Common myeloid progenitor, CD34-positive (primary cell): ENCODE measurements around the gene TNFSF13. TPM values are rescaled to one million over a fixed set of nuclear protein-coding genes. Genes with fewer than 3 reads are reported as not detected.

Experiments
- CTCF ChIA-PET: fragments of 350-600 bp; sonication (Branson Sonifier 250); formaldehyde crosslinking; loops from one replicate; lab custom pipeline; 2021; ENCODE audit warnings: antibody characterized with exemption; lab: Charles Lee
- POLR2A ChIA-PET: fragments of 350-600 bp; sonication (Branson Sonifier 250); formaldehyde crosslinking; loops from one replicate; lab custom pipeline; 2021; ENCODE audit warnings: antibody characterized with exemption; lab: Charles Lee
- DNase-seq, 3 donors: peaks; one replicate each; pipeline versions ENCODE4 v3.0.0 to v3.0.0-alpha.2; 2013
- H3K27ac ChIP-seq, 2 experiments: 1 replicate in 1 of 2; 2 replicates in 1 of 2; pipeline ENCODE4 v1.7.0; 2013; ENCODE audit warnings: inconsistent platforms in 2 of 2, low read length in 2 of 2, mild to moderate bottlenecking in 2 of 2, low read depth in 1 of 2, moderate library complexity in 1 of 2; ENCODE audit not compliant: severe bottlenecking in 2 of 2, insufficient read depth in 1 of 2, poor library complexity in 1 of 2
- H3K27me3 ChIP-seq, 5 experiments: replicated peaks in 2 of 5; 1 replicate in 3 of 5; 2 replicates in 2 of 5; pipeline versions ENCODE4 v1.6.1 to v1.7.0; 2013; ENCODE audit warnings: low read length in 4 of 5, mild to moderate bottlenecking in 2 of 5, moderate library complexity in 2 of 5, inconsistent platforms in 1 of 5; ENCODE audit not compliant: insufficient read depth in 5 of 5, control insufficient read depth in 4 of 5
- H3K36me3 ChIP-seq, 4 experiments: 1 replicate in 2 of 4; 2 replicates in 2 of 4; pipeline versions ENCODE4 v1.6.1 to v1.7.0; 2013; ENCODE audit warnings: low read length in 3 of 4, control low read depth in 1 of 4, mild to moderate bottlenecking in 1 of 4; ENCODE audit not compliant: control insufficient read depth in 4 of 4, insufficient read depth in 4 of 4
- H3K4me1 ChIP-seq, 4 experiments: 1 replicate in 3 of 4; 2 replicates in 1 of 4; pipeline versions ENCODE4 v1.6.1 to v1.7.1; 2013; ENCODE audit warnings: low read length in 3 of 4, mild to moderate bottlenecking in 3 of 4, control low read depth in 1 of 4, inconsistent platforms in 1 of 4, moderate library complexity in 1 of 4; ENCODE audit not compliant: control insufficient read depth in 4 of 4, insufficient read depth in 4 of 4; ENCODE audit errors: control extremely low read depth in 1 of 4
- H3K4me3 ChIP-seq, 7 experiments: 1 replicate in 4 of 7; 2 replicates in 3 of 7; pipeline versions ENCODE4 v1.5.1 to v1.7.0; 2013; ENCODE audit warnings: mild to moderate bottlenecking in 7 of 7, low read length in 6 of 7, moderate library complexity in 6 of 7, inconsistent platforms in 2 of 7, low read depth in 2 of 7, control low read depth in 1 of 7; ENCODE audit not compliant: insufficient read depth in 4 of 7, control insufficient read depth in 1 of 7; ENCODE audit errors: extremely low read depth in 1 of 7
- H3K9me3 ChIP-seq, 5 experiments: 1 replicate in 4 of 5; 2 replicates in 1 of 5; pipeline versions ENCODE4 v1.6.1 to v1.7.1; 2013; ENCODE audit warnings: low read length in 4 of 5, mild to moderate bottlenecking in 2 of 5, inconsistent platforms in 1 of 5, low read depth in 1 of 5, moderate library complexity in 1 of 5; ENCODE audit not compliant: control insufficient read depth in 4 of 5, insufficient read depth in 2 of 5; ENCODE audit errors: control extremely low read depth in 1 of 5
- WGBS: methylation state at CpG from one replicate; pipeline ENCODE4 v1.1.5; 2013; ENCODE audit not compliant: insufficient coverage; 5-methylcytosine and 5-hydroxymethylcytosine counted together
- polyA plus RNA-seq: library from polyadenylated mRNA; unstranded; fragments of 120-200 nt; gene quantifications from one replicate; pipeline ENCODE4 v1.2.1, GENCODE V29; 2013

TNFSF13 gene
- polyA plus RNA-seq: 30.5 TPM

GRCh38 chr17:7558544-7559319, at the start of gene TNFSF13:
TSS of gene TNFSF13 (plus strand) at chr17:7558750. CDS start at chr17:7559040, 290 bp downstream.
- H3K4me3 ChIP-seq: peak within 1 kb of the TSS; percentile 2 to 84 (median 74)
- WGBS: 0% methylated on average over 13 of the region's 16 CpGs
- H3K9me3 ChIP-seq: no peaks in the 10 kb centered on the region
- peaks cover 13 to 79% (median 67%) of the 10 kb centered on the region in 4 experiments for H3K4me1 ChIP-seq
- CTCF ChIA-PET: interaction anchor here (0.7 to 21.7 kb wide), 5 partner anchors 11 to 55 kb away, joined by 3 to 515 read pairs (median 18); no protein-coding TSS in a partner anchor
- POLR2A ChIA-PET: interaction anchor here (0.6 to 5.4 kb wide), 6 partner anchors 9 to 191 kb away, joined by 3 to 45 read pairs (median 6); partner anchors contain the start of genes POLR2A, TMEM102 and TNFSF12
- DNase-seq: peak in 2 of 3 donors; percentile 84 to 87
- peaks cover 0 to 8% (median 0%) of the 10 kb centered on the region in 4 experiments for H3K36me3 ChIP-seq
- peak within 1 kb of the TSS; percentile 70 to 87 for H3K27ac ChIP-seq
- H3K27me3 ChIP-seq: no peaks in the 10 kb centered on the region

GRCh38 chr17:7508846-7509245, 49.7 kb upstream of the TNFSF13 start:
- DNase-seq: no peak
- Histone ChIP-seq H3K4me3 (no peak overlapping the region), H3K36me3 (peaks cover 23 to 90% (median 67%) of the 10 kb centered on the region in 4 experiments), H3K4me1 (no peaks in the 10 kb centered on the region), H3K27me3 (no peaks in the 10 kb centered on the region), H3K27ac (no peak overlapping the region), H3K9me3 (no peaks in the 10 kb centered on the region)
- CTCF ChIA-PET: interaction anchor here (0.6 to 18.4 kb wide), 5 partner anchors 10 to 154 kb away, joined by 3 to 515 read pairs (median 5); partner anchors contain the start of genes SENP3, TMEM95, TNFSF12 and TNFSF13
- WGBS: 100% methylated on average over 6 of the region's 9 CpGs
- POLR2A ChIA-PET: interaction anchor here (1.9 kb wide), 1 partner anchor 52 kb away, joined by 4 read pairs; no protein-coding TSS in a partner anchor

- no peak overlapping the region for H3K27ac ChIP-seq
- H3K4me1 ChIP-seq: no peaks in the 10 kb centered on the region
- no peaks in the 10 kb centered on the region for H3K27me3 ChIP-seq
- no peak for DNase-seq
- H3K4me3 ChIP-seq: no peak overlapping the region
- POLR2A ChIA-PET: no interaction called here
- peaks cover 21 to 89% (median 70%) of the 10 kb centered on the region in 4 experiments for H3K36me3 ChIP-seq
- 92% methylated on average over 4 of the region's 5 CpGs for WGBS
- CTCF ChIA-PET: interaction anchor here (1.6 to 18.4 kb wide), 2 partner anchors 8 to 43 kb away, joined by 5 to 515 read pairs; partner anchors contain the start of genes SENP3, TNFSF12 and TNFSF13
- H3K9me3 ChIP-seq: no peaks in the 10 kb centered on the region
Observed at GRCh38 chr17:7509937-7510336, 48.6 kb upstream of the TNFSF13 start.

- Histone ChIP-seq H3K9me3 (no peaks in the 10 kb centered on the region), H3K4me1 (peaks cover 0 to 3% (median 0%) of the 10 kb centered on the region in 4 experiments), H3K36me3 (peaks cover 20 to 81% (median 67%) of the 10 kb centered on the region in 4 experiments), H3K4me3 (no peak overlapping the region), H3K27me3 (no peaks in the 10 kb centered on the region), H3K27ac (no peak overlapping the region)
- POLR2A ChIA-PET: interaction anchor here (0.6 to 1.2 kb wide), 2 partner anchors 25 to 49 kb away, joined by 4 read pairs; no protein-coding TSS in a partner anchor
- CTCF ChIA-PET: interaction anchor here (18.4 kb wide), 1 partner anchor 42 kb away, joined by 515 read pairs; the partner anchor contains the start of genes SENP3, TNFSF12 and TNFSF13
- WGBS: 86% methylated on average over 8 of the region's 10 CpGs
- DNase-seq: no peak
Observed at GRCh38 chr17:7511108-7511507, 47.4 kb upstream of the TNFSF13 start.

GRCh38 chr17:7512105-7512504, 46.4 kb upstream of the TNFSF13 start:
- ChIA-PET CTCF (interaction anchor here (2.3 to 18.4 kb wide), 4 partner anchors 13 to 73 kb away, joined by 5 to 515 read pairs (median 19); partner anchors contain the start of genes MPDU1, SENP3, TNFSF12 and TNFSF13), POLR2A (interaction anchor here (1.2 kb wide), 1 partner anchor 48 kb away, joined by 4 read pairs; no protein-coding TSS in a partner anchor)
- WGBS: 90% methylated on average over 13 of the region's 15 CpGs
- no peaks in the 10 kb centered on the region for H3K9me3 ChIP-seq
- H3K4me3 ChIP-seq: no peak overlapping the region
- no peaks in the 10 kb centered on the region for H3K27me3 ChIP-seq
- H3K4me1 ChIP-seq: peaks cover 0 to 4% (median 0%) of the 10 kb centered on the region in 4 experiments
- peaks cover 16 to 73% (median 57%) of the 10 kb centered on the region in 4 experiments for H3K36me3 ChIP-seq
- no peak for DNase-seq
- H3K27ac ChIP-seq: no peak overlapping the region

GRCh38 chr17:7512824-7513540, 45.6 kb upstream of the TNFSF13 start:
- 95% methylated on average over 18 of the region's 20 CpGs for WGBS
- H3K36me3 ChIP-seq: peaks cover 14 to 65% (median 52%) of the 10 kb centered on the region in 4 experiments
- H3K27ac ChIP-seq: no peak overlapping the region
- ChIA-PET CTCF (interaction anchor here (0.8 to 18.4 kb wide), 14 partner anchors 8 to 157 kb away, joined by 3 to 515 read pairs (median 10); partner anchors contain the start of genes MPDU1, SENP3, SOX15 and TMEM102), POLR2A (interaction anchor here (4.2 kb wide), 1 partner anchor 47 kb away, joined by 45 read pairs; the partner anchor contains the start of genes SENP3 and TNFSF13)
- no peaks in the 10 kb centered on the region for H3K9me3 ChIP-seq
- no peak overlapping the region for H3K4me3 ChIP-seq
- no peaks in the 10 kb centered on the region for H3K27me3 ChIP-seq
- DNase-seq: no peak
- peaks cover 0 to 4% (median 0%) of the 10 kb centered on the region in 4 experiments for H3K4me1 ChIP-seq
